GM19372 (cell line): ENCODE data around the gene SNCAIP.
"Not testable (repeated sequence)": the region's sequence is repeated elsewhere in the genome, so short reads cannot be mapped to it uniquely, and the experiment has no call there.

Source experiments
- ATAC-seq: cut with Tn5 transposase; IDR thresholded peaks from one replicate; pipeline ENCODE4 v1.9.1; 2021; ENCODE audit warnings: mild to moderate bottlenecking, low read depth, moderate library complexity; ENCODE audit not compliant: unreplicated experiment

The SNCAIP gene

GRCh38 chr5:122455939-122456338, 143.9 kb downstream of the SNCAIP start:
- ATAC-seq: no peak

- no peak for ATAC-seq
Measured at GRCh38 chr5:122457178-122457826, 145.3 kb downstream of the SNCAIP start.

DNA sequence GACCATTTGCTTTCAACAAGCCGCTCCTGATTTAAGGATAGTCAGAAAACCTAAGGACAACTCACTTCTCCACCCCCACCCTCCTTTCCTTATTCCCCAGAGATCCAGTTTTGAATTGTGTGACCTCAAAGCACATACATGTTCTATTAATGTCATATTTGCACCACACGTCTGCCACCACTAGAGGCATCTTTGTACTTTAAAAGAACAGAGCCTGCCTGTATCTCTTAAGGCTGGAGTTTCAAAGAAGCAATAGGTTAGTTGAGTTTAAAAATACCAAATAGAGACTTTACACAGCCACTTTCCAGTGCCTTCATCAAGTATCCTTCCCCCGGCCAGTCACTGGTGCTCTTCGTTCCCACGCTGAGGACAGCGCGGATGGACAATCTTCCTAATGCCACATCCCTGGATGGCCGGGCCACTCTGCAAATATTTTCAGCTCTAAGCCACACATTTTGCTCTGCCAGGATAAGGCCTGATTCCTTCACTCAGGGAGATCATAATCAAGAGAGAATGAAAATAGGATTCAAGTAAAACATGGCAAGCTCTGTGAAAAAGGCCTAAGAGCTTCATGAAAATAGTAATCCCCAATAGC, 146.3 kb downstream of the SNCAIP start:
- peak; percentile 77 for ATAC-seq

DNA sequence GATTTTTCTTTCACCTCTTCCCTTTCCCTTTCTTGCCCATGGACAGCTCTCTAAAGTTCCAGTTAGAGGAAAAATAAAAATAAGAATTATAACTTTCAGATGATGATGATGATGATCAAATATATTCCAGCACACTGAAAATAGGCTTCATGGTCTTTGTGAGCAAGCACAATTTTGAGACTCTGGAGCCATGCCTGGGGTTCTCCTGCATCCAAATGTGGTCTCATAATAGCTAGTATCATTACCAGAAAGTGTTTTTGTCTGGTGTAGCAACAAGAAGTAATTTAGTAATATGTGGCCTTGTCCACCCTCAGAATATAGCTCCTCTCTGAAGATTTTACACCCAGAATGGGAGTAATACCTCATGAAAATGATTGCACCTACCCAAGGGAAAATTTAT, 150.4 kb downstream of the SNCAIP start:
- no peak for ATAC-seq

DNA sequence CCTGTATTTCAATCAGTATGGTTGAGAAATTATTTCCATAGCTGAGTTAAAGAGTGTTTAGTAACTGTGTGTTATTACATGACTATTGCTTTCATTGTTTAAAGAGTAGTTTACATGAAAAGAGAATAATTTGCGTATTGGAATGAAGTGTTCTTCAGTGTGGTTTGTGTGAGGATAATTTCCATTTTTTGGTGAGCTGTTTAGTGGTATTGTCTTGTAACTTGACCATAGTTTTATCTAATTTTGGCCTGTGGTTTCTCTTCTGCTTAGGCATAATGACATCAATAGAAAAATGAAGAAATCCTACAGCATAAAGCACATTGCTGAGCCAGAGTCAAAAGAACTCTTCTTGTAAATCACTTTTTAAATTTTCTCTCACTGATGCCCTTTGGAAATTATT, 151.2 kb downstream of the SNCAIP start:
- ATAC-seq: peak; percentile 62

- ATAC-seq: no peak
Measured at GRCh38 chr5:122464191-122464590, 152.2 kb downstream of the SNCAIP start.

GRCh38 chr5:122465031-122465577, 153.1 kb downstream of the SNCAIP start:
- no peak for ATAC-seq

DNA sequence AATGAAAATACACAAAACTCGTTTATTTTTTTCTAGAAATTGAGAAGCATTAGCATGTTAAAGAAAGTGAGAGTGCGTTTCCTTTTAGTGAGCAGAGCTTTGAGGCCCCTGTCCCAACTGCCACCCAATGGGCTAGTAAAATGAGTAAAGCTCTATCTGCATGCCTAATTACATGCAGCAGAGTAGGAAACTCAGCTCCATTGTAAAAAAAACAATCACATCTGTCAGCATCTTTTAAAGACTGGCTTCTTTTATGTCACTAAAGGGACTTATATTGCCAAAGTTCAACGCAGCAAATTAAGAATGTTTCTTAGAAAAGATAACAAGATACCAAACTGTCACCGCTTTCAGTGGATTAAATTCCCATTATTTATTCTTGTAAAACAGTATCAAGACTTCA, 154.0 kb downstream of the SNCAIP start:
- ATAC-seq: no peak

DNA sequence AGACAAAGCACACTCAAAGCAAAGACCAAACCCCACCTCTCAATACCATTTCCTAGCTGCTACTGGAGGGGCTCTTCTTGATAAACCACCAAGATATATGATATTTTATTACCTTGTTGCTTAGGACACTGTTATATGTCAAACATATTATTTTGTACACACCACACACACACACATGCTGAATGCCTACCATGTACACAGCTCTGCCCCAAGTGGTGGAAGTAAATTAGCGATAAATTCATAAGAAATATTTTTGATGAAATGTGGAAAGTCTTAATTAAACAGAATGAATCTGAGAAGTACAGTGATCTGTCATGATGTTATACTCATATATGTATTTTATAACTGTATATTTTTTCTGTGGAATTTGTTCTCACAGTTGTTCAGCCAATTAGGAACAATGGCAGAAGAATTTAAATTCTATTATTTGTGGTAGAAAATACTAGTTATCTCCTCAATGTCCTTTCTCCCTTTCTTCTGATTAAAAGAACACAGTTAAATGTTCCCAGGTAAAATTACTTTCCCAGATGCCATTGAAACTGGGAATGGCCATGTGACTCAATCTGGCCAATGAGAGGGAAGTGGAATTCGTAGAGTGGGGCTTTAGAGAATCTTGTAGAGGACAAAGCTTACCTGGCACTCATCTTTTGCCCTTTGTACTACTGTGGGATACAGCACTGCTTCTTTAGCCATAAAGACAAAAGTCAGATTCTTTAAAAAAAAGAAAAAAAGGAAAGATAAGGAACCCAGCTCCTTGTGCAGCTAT, 156.5 kb downstream of the SNCAIP start:
- no peak for ATAC-seq

GRCh38 chr5:122469384-122469919, 157.4 kb downstream of the SNCAIP start:
- no peak for ATAC-seq

- no peak for ATAC-seq
Measured at GRCh38 chr5:122470365-122470764, 158.3 kb downstream of the SNCAIP start.

DNA sequence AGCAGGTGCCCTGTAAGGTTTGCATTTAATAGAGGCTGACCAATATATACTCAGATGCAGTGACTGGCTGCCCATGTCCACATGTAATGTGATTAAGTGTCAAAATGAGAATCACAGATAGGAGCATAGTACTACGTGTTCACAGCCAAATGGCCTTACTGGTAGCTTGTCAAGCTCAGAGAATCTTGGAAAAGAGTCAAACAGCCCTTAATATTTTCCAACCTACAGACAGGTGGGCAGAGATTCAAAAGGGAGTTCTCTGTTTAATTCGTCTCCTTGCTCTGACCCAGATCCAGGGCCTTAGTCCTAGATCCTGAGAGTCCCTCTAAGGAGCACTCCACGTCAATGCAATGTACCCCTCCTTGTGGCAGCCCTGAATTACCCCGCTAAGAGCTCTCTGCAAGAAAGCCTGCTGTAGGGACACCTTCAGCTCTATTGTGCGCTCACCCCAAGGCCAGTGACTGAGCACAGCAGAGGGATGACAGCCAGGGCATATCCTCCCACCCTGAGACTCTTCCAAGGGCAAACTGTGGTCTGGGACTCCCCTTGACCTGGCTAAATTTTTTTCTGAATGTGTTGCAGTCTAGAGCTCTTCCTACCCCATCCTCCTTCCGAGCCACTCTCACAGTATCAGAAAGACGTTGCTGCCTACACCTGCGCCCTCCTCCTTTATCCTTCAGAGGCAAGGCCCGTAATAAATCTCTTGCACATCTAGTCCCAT, 159.2 kb downstream of the SNCAIP start:
- no peak for ATAC-seq

- ATAC-seq: no peak
Measured at GRCh38 chr5:122471752-122472061, 159.7 kb downstream of the SNCAIP start.

- no peak for ATAC-seq
Measured at GRCh38 chr5:122473138-122473843, 161.3 kb downstream of the SNCAIP start.

GRCh38 chr5:122473941-122474340, 161.9 kb downstream of the SNCAIP start:
- ATAC-seq: no peak

DNA sequence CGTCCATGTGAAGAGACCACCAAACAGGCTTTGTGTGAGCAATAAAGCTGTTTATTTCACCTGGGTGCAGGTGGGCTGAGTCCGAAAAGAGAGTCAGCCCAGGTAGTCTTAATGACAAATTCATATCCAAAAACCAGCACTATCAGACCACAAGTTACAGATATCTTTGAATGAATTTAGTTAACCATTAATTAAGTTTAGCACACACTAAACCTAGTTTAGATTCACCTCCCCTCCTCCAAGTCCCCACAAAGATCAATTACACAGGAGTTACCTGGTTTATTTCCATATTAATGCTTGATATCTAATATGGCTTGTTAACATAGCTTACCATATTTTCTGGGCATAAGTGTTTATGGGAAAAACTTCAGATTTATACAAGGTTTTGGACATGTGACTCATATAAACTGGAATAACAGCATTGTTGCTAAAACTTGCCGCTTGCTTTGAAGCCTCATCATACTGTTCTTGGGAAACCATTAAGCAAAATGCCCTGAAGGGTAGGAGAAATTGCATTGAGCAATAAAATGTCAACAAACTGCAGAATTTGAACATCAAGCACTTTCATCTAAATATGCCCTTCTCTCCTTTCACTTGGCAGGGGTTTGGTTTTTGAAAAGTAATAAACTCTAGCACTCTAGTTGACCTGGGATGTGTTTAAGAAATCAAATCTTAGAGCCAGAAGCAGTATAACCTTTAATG, 166.9 kb downstream of the SNCAIP start:
- ATAC-seq: no peak

DNA sequence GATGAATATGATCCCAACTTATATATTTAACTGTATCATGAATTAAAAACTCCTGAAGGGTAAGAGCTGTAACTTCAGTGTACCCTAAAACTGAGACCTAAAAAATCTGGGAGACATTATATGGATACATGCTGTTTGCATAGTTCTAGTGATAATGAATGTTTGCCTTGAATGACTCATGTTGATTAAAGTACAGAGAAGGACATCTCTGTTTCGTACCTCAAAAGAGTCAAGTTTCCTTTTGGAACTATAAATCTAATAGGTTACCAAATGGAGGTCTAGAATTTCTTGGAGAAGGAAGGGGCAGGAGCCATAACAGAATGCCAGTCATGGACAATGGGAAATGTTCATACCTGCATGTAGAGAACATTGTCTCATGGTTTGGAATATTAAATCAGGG, 168.1 kb downstream of the SNCAIP start:
- no peak for ATAC-seq

DNA sequence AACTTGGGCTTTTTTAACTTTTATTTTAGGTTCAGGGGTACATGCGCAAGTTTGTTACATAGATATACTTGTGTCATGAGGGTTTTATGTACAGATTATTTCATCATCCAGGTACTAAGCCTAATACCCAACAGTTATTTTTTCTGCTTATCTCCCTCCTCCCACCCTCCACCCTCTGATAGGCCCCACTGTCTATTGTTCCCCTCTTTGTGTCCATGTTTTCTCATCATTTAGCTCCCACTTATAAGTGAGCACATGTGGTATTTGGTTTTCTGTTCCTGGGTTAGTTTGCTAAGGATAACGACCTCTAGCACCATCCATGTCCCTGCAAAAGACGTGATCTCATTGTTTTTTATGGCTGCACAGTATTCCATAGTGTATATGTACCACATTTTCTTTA, 172.1 kb downstream of the SNCAIP start:
- no peak for ATAC-seq

- no peak for ATAC-seq
Measured at GRCh38 chr5:122485226-122485625, 173.2 kb downstream of the SNCAIP start.

DNA sequence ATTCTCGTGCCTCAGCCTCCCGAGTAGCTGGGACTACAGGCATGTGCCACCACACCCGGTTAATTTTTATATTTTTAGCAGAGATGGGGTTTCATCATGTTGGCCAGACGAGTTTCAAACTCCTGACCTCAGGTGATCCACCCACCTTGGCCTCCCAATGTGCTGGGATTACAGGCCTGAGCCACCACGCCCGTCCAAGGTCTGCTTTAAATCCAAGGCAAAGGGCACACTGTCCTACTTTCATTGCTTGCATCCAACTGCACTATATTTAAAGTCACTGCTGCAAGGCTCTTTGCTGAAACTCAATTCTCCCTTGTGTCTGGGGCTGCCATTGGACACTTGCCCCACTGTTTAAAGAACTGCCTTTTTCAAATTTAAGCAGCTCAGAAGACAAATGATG, 174.6 kb downstream of the SNCAIP start:
- not testable (repeated sequence) for ATAC-seq
